ENCODE data around the gene TSHZ2. TPM values are rescaled to one million over a fixed set of nuclear protein-coding genes. Genes with fewer than 3 reads are reported as not detected.

The TSHZ2 gene
- polyA plus RNA-seq, 5 donors, result 9.5 to 15.8 (median 15.1) TPM

DNA sequence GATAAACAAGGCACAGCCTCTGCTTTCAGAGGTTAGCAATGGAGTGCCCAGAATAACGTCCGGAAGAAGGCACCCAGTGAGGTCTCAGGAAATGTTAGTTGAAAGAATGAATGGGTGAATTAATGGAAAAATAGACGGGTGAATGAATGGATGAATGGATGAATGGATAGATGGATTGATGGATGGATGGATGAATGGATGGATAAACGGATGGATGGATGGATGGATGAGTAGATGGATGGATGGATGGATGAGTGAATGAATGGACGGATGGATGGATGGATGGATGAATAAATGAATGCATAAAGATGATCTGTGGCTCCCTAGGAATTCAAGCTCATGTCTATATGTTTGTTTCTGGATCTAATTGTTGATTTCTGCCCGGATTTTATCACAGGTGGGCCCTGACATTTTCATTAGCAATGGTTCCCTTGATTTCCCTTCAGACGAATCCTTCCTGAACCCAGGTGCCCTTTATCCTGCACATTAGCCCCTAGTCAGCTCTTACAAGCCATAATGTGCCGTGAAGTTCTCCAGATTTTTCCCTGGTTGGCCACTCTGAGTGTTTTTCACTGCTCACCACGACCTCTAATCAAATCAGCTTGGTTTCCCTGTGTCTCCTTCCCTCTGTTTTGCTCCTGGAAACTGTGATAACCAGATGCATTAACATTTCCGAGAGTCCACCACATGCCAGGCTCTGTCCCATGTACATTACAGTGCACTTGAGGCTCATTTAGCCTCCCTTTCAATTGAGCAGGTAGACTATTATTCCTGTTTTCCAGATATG lies 22.2 kb downstream of the TSHZ2 start:
- no peak for DNase-seq

DNA sequence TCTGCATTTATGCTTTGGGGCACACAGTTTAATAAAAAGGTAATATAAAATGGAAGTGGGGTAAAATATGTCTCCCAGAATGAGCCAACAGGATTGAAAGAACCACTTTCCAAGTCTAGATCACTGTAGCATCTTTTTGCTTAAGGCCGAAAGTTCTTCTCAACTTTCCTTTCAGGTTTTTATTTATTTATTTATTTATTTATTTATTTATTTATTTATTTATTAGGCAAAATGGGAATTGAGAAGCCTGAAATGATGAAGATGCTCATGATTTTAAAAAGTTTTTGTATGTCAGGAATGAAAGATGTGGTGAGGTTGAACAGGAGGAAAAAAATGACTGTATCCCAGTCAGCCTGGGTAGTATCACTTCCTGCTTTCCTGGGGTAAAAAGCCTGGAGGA lies 24.0 kb downstream of the TSHZ2 start:
- no peak for DNase-seq

DNA sequence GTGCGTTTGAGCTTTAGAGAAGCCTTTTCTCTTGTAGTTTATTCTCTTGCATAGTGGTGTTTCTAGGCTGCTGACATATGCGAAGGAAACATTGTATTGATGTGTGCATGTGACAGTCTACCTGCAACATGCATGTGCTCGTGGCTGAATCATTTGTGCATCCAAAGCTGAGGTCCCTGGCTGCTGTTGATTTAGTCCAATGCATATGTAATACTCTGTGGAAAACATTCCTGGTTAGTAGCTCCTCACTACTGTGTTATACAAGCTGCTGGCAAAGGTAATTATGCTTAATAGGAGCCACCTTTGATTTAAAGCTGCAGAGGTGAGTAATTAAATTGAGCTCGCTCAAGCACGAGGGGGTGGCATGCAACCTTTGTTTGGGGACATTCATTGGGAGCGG lies 24.5 kb downstream of the TSHZ2 start:
- no peak for DNase-seq

GRCh38 chr20:52998268-52998667 lies 26.1 kb downstream of the TSHZ2 start:
- no peak for DNase-seq

GRCh38 chr20:52999040-52999439 lies 26.9 kb downstream of the TSHZ2 start:
- no peak for DNase-seq

- no peak for DNase-seq
Observed at GRCh38 chr20:53001498-53002301, 29.5 kb downstream of the TSHZ2 start.

DNA sequence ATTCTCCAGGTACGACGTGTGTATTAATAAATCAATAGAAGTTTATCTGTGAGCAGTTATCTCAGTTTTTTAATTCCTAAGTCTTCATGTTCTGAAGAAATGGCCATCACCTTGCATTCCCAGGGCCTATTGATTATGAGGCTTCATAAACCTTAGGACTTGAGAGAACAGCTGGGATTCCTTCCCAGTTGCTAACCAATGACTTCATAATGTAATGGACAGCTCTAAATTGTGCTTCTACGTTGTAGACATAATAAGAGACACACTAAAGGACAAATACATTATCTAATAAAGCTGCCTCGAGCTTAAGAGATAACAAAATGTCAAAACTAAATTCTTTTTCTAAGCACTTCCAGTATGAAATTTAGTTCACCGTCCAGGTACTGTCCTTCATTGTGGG lies 30.6 kb downstream of the TSHZ2 start:
- DNase-seq, result no peak

DNA sequence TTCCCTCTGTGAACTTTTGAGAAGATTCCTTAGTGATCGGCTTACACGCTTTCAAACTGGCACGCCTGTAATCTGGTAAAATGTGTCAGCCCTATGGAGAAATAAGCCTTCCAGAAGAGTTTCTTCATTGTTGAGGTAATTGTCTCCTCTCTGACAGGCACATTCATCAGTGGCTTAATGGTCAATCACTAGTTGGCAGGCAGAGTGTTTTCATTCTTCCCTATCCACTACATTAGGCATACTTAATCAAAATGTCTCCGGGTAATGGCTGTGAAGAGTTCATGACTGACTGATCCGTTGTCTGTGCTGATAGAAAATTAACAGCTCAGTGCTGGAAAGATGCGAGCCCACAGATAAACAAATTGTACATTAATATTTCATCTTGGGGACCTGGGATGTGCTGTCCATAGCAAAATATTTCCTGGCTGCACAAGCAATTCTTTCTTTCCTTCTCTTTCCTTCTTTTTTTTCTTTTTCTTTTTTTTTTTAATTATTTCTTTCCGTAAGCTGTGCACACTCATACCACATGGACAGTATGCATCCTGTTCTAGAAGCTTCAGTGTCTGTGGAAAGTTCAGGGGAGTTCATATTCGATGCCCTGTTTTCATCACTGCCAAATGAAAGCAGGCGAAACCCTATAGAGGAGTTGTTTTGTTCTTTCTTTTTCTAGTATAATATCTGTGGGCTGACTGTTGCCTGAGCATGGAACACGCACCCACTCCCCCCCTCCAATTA lies 31.4 kb downstream of the TSHZ2 start:
- no peak for DNase-seq

DNA sequence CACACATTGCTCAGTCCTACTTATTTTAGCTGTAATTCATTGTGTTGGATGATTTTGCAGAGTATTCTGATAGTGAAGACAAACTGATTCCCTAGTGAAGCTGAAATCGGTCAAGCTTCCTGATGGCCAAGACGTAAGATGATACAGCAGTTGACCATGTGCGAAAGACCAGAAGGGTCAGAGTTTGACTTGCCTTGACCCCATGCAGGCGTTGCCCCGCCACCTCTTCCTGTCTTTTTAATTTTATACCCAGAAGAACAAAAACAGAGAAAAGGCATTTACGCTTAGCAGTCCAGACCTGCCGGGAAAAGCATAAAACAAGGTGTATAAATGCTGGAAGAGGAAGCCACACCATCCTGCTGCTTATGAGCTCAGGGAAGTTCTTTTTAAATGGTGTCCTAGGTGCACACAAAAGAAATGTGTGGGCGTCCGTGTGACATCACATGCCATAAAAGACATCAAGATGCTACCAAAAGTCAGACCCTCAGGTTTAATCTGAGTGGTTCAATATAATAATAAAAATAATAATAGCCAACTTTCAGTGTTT lies 32.2 kb downstream of the TSHZ2 start:
- no peak for DNase-seq

DNA sequence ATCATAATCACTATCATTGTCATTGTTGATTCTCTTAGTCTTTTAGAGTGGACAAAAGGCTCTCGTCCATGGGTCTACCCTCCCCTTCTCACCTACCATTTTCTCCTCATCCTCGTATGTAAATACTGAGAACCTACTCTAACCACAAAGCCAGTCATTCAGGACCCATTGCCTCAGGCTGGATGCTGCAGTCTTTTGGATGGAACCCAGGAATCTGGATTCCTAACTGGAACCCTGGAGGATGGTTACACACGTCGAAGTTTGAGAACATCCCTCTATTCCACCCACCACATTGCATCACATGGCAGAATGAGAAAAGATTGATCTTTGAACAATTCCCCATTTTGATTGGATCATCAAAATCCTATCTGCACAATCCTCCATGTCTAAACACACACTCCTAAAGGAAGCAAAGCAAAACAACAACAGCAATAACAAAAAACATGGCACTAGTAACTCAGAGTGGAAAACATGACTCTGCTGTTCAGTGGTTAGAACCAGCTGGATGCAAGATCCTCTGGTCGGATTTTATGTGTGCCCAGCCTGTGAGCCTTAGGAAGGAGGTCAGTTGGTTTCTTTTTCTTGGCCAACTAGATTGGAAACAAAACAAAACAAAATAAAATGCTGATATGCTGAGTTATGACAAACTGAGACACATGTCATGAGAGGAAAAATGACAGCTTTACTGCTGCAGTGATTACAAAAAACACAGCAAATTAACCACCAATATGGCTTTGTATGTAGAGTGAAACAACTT lies 38.0 kb downstream of the TSHZ2 start:
- no peak for DNase-seq

DNA sequence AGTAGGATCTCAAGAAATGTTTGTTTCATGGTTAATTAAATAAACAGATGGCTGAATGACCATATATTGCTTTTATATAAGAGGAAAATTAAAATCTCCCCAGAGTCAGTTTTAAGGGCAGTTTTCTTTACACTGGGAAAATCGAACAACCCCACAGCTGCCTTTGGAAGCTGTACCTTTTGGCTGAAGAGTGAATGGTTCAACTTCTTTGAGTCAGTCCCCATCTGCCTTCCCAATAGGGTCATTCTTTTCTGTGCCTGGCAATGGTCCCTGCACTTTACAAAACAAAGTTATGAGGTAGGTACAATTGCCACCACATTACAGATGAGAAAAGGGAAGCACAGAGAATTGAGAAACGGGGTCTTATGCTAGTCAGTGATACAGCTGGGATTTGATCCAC lies 39.5 kb downstream of the TSHZ2 start:
- DNase-seq, result no peak

DNA sequence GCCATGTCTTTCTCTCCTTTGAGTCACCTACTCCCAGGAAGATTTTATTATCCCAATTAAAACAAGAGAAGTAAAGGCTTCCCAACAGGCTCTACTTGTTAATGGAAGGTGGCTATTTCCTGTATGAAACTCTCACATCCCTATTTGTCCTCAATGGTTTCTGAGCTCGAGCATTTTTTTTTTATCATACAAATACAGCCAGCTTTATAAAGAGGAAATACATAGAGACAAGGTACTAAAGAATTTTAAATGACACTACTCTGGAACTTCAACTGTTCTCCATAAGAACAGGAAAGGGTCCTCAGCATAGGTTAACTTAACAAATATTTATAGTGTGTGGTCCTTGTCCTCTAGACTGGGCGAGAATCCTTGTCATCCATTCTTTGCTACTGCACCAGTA lies 41.0 kb downstream of the TSHZ2 start:
- DNase-seq, result no peak

GRCh38 chr20:53013847-53014246 lies 41.7 kb downstream of the TSHZ2 start:
- no peak for DNase-seq

GRCh38 chr20:53016071-53016470 lies 43.9 kb downstream of the TSHZ2 start:
- DNase-seq, result no peak

- DNase-seq, result no peak
Observed at GRCh38 chr20:53016534-53017042, 44.4 kb downstream of the TSHZ2 start.

DNA sequence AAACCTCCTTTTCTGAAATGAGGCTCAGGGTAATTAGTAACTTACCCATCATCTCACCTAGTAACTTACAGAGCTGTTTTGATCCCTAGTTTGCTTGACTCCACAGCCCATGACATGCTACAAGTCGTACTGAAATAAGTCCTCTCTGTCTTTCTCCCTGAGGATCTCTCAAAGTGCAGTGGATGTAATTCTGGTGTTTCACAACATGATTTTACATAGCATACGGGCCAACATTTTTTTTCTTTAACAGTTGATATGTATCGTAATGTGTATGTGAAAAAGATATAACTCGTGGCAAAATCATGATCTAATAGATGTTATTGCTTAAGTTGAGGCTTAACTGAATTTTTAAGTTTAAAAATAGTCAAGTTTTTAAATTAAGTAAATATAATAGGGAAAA lies 45.0 kb downstream of the TSHZ2 start:
- DNase-seq, result peak in 1 of 2 donors; percentile 27

GRCh38 chr20:53019464-53019863 lies 47.3 kb downstream of the TSHZ2 start:
- DNase-seq, result no peak

DNA sequence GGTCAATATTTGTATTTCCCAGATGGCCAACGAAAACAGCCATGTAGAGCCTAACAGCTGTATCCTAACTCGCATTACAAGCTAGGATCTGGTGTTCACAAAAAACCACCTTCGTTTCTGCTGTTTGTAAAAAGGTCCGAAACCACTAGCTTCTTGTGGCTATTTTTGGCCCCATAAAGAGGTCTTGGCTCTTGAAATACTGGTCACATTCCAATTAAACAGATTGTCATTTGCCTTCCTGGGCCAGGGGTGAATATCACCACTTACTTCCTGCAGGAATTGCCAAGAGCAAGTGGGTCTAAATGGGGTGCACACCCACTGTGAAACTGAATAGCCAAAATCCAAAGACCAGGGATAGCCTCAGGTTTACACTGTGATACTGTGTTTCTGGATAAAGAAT lies 48.2 kb downstream of the TSHZ2 start:
- DNase-seq, result no peak

- no peak for DNase-seq
Observed at GRCh38 chr20:53020834-53021233, 48.7 kb downstream of the TSHZ2 start.

DNA sequence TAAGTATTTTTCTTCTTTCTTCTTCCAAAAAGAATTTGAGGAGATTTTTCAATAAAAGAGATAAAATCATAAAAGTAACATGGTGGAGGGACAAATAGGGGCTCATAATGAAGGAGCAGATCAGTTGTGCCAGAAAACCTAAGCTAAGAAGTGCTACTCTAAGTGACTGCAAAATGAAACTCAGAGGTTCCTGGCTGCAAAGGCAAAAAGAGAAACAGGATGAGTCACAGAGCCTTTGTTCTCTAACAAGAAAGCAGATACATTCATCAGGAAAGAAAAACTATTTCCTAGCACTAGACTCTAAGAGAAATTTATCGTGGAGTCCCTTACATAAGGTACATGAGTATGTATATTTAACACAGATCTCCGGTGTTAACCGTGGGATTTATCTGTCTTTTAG lies 49.8 kb downstream of the TSHZ2 start:
- no peak for DNase-seq
